Smooth muscle cell (in vitro differentiated cells): ENCODE results near the gene NBAS. TPM values are rescaled to one million over a fixed set of nuclear protein-coding genes. Genes with fewer than 3 reads are reported as not detected.

ENCODE experiments used
- DNase-seq: peaks from one replicate; lab custom pipeline; 2025; ENCODE audit not compliant: unreplicated experiment; lab: John Stamatoyannopoulos, UW
- H2AFZ ChIP-seq: fragments of 200-600 bp; sonication (generic); 2 replicates; pipeline ENCODE4 v1.6.0; 2016; ENCODE audit warnings: antibody characterized with exemption, low read depth, mild to moderate bottlenecking
- H3F3A ChIP-seq: fragments of 200-600 bp; sonication (generic); 2 replicates; pipeline ENCODE4 v1.6.0; 2017; ENCODE audit warnings: antibody characterized with exemption, low read depth
- H3K27ac ChIP-seq: fragments of 200-600 bp; sonication (generic); 2 replicates; pipeline ENCODE4 v1.5.1; 2016; ENCODE audit warnings: low read depth, mild to moderate bottlenecking
- H3K27me3 ChIP-seq: fragments of 200-600 bp; sonication (generic); 2 replicates; pipeline ENCODE4 v1.6.1; 2016; ENCODE audit warnings: low read depth, mild to moderate bottlenecking
- H3K36me3 ChIP-seq: fragments of 200-600 bp; sonication (generic); 2 replicates; pipeline ENCODE4 v1.5.1; 2016; ENCODE audit warnings: low read depth
- H3K4me1 ChIP-seq: fragments of 200-600 bp; sonication (generic); 2 replicates; pipeline ENCODE4 v1.5.1; 2016; ENCODE audit warnings: low read depth
- H3K4me2 ChIP-seq: fragments of 200-600 bp; sonication (generic); 2 replicates; pipeline ENCODE4 v1.6.0; 2016; ENCODE audit warnings: mild to moderate bottlenecking
- H3K4me3 ChIP-seq: fragments of 200-600 bp; sonication (generic); 2 replicates; pipeline ENCODE4 v1.5.1; 2016; ENCODE audit warnings: mild to moderate bottlenecking
- H3K79me2 ChIP-seq: fragments of 200-600 bp; sonication (generic); 2 replicates; pipeline ENCODE4 v1.6.0; 2016; ENCODE audit warnings: low read depth, mild to moderate bottlenecking
- H3K9ac ChIP-seq: fragments of 200-600 bp; sonication (generic); 2 replicates; pipeline ENCODE4 v1.6.0; 2016; ENCODE audit warnings: low read depth
- H3K9me3 ChIP-seq: fragments of 200-600 bp; sonication (generic); replicated peaks from 2 replicates; pipeline ENCODE4 v1.5.1; 2016; ENCODE audit warnings: low read depth
- H4K20me1 ChIP-seq: fragments of 200-600 bp; sonication (generic); 2 replicates; pipeline ENCODE4 v1.6.0; 2016; ENCODE audit warnings: low read depth
- WGBS: methylation state at CpG from one replicate; pipeline ENCODE4 v1.1.7; 2016; ENCODE audit warnings: low lambda C conversion rate; 5-methylcytosine and 5-hydroxymethylcytosine counted together
- polyA plus RNA-seq: library from polyadenylated mRNA; unstranded; fragments of >200 nt; fragmentation: Nextera tagmentation; extraction: Ambion mirVana; gene quantifications from 2 replicates; pipeline ENCODE4 v1.2.1, GENCODE V29; 2016
- total RNA-seq: library from RNA; depleted of rRNA; stranded (reverse); fragments of >200 nt; gene quantifications from 2 replicates; pipeline ENCODE4 v1.2.3, GENCODE V29; 2014
- TF ChIP-seq, protein P1 (sequence below): fragments of 200-600 bp; sonication (generic); IDR thresholded peaks from 2 replicates; pipeline ENCODE4 v1.5.1; 2017; ENCODE audit warnings: borderline replicate concordance, mild to moderate bottlenecking, antibody characterized with exemption; ENCODE audit not compliant: insufficient read depth, poor library complexity, severe bottlenecking

The NBAS gene
- total and polyA plus RNA-seq, 2 experiments from 2014 or later: 31.2 to 51.1 TPM

DNA sequence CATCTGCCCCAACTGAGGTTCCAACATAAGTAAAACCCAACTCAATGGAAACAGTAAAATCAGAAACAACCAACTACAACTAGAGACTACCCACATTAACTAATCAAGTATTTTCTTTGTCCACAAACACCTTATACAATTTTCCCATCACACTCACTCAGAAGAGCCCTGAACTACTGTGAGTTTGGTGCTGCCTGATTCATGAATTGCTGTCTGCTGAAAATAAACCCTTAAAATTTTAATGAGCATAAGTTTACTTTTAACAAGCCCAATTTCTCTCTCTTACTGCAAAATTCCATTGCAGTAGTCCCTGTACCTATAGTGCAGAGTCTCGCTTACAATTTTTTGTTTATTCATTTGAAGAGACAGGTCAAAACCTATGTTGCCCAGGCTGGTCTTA, 203.9 kb downstream of the NBAS start:
- no peaks in the 10 kb centered on the region for H3K79me2 ChIP-seq
- H3K4me2 ChIP-seq: no peak overlapping the region
- no peak overlapping the region for H3K4me3 ChIP-seq
- TF ChIP-seq, protein P1, sequence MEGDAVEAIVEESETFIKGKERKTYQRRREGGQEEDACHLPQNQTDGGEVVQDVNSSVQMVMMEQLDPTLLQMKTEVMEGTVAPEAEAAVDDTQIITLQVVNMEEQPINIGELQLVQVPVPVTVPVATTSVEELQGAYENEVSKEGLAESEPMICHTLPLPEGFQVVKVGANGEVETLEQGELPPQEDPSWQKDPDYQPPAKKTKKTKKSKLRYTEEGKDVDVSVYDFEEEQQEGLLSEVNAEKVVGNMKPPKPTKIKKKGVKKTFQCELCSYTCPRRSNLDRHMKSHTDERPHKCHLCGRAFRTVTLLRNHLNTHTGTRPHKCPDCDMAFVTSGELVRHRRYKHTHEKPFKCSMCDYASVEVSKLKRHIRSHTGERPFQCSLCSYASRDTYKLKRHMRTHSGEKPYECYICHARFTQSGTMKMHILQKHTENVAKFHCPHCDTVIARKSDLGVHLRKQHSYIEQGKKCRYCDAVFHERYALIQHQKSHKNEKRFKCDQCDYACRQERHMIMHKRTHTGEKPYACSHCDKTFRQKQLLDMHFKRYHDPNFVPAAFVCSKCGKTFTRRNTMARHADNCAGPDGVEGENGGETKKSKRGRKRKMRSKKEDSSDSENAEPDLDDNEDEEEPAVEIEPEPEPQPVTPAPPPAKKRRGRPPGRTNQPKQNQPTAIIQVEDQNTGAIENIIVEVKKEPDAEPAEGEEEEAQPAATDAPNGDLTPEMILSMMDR: no peak
- H3K36me3 ChIP-seq: peaks cover 6% of the 10 kb centered on the region
- H2AFZ ChIP-seq: no peak overlapping the region
- WGBS: 100% methylated on average over 1 of the region's 1 CpG
- H3K9ac ChIP-seq: no peak overlapping the region
- no peaks in the 10 kb centered on the region for H3K4me1 ChIP-seq
- no peak for DNase-seq
- no peaks in the 10 kb centered on the region for H3K9me3 ChIP-seq
- H3K27ac ChIP-seq: no peak overlapping the region
- no peaks in the 10 kb centered on the region for H3K27me3 ChIP-seq
- H4K20me1 ChIP-seq: peaks cover 8% of the 10 kb centered on the region
- no peaks in the 10 kb centered on the region for H3F3A ChIP-seq

DNA sequence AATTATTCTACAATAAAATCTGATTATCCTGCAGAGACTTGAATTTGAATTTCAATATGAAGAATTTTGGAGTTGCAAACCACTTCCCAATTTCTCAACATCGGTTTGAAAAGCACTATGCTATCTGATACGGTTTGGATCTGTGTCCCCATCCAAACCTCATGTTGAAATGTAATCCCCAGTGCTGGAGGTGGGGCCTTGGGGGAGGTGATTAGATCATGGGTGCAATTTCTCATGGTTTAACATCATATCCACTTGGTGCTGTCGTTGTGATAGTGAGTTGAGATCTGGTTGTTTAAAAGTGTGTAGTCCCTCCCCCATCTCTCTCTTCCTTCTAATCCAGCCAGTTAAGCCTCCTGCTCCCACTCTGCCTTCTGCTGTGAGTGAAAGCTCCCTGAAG, 205.7 kb downstream of the NBAS start:
- Histone ChIP-seq H3K27me3 (no peaks in the 10 kb centered on the region), H4K20me1 (peaks cover 5% of the 10 kb centered on the region), H3K4me2 (no peak overlapping the region), H3F3A (no peaks in the 10 kb centered on the region), H3K79me2 (no peaks in the 10 kb centered on the region), H3K4me3 (no peak overlapping the region), H2AFZ (no peak overlapping the region), H3K27ac (no peak overlapping the region), H3K9ac (no peak overlapping the region), H3K4me1 (no peaks in the 10 kb centered on the region), H3K9me3 (no peaks in the 10 kb centered on the region), H3K36me3 (peaks cover 6% of the 10 kb centered on the region)
- DNase-seq: no peak
- TF ChIP-seq, protein P1: no peak
- WGBS: 85% methylated on average over 3 of the region's 3 CpGs

DNA sequence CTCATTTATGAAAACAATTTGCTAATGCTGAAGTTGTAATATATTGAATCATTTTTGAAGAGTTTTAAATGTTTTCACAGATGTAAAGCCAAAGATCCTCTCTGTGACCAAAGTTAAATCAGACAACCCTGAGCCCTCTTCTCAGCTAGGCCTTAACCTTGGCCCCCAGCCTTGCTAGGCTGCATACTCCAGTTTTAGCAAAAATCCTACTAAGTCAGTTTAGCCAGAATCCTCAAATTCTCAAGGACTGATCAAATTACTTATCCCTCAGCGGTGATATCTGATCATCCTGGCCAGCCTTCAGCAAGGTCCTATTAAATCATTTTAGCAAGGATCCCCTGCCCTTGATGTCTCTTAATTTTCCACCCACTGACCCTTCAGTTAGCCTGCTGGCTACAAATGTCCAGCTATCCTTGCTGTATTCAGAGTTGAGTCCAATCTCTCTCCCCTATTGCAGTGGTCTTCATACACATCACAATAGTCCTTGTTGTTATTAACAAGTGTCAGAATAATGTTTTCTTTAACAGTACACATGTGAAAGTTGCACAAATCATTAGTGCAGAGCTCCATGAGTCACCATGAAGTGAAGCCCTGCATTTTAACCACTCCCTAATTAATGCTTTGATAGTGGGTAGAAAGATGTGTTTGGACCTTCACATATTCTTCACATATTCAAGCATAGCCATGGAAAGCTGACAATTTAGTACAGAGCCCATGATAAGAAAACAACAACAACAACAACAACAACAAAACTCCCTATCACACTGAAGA, 206.4 kb downstream of the NBAS start:
- no peak overlapping the region for H3K4me3 ChIP-seq
- no peak overlapping the region for H3K9ac ChIP-seq
- no peak overlapping the region for H3K4me2 ChIP-seq
- H3K4me1 ChIP-seq: no peaks in the 10 kb centered on the region
- no peak overlapping the region for H3K27ac ChIP-seq
- peaks cover 5% of the 10 kb centered on the region for H4K20me1 ChIP-seq
- DNase-seq: no peak
- 88% methylated on average over 1 of the region's 1 CpG for WGBS
- H3F3A ChIP-seq: no peaks in the 10 kb centered on the region
- no peaks in the 10 kb centered on the region for H3K27me3 ChIP-seq
- no peaks in the 10 kb centered on the region for H3K79me2 ChIP-seq
- peaks cover 6% of the 10 kb centered on the region for H3K36me3 ChIP-seq
- H3K9me3 ChIP-seq: no peaks in the 10 kb centered on the region
- H2AFZ ChIP-seq: no peak overlapping the region
- TF ChIP-seq, protein P1: no peak

DNA sequence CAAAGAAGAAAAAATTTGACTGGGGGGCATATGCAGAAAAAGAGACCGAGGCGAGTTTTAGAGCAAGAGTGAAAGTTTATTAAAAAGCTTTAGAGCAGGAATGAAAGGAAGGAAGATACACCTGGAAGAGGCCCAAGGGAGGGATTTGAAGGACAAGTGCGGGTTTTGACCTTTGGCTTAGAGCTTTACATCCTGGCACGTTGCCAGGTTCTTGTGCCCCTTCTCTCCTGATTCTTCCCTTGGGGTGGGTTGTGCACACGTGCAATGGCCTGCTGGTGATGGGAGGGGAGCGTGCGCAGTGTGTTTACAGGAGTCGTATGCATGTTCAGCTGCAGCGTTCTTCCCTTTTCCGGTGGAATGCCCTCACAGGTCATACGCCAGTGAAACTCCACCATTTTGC, 208.8 kb downstream of the NBAS start:
- Histone ChIP-seq H3K27me3 (no peaks in the 10 kb centered on the region), H3K27ac (no peak overlapping the region), H3K9ac (no peak overlapping the region)

More for the DNA sequence above, 208.8 kb downstream of the NBAS start:
- no peaks in the 10 kb centered on the region for H3K9me3 ChIP-seq
- H3K4me3 ChIP-seq: no peak overlapping the region
- peaks cover 9% of the 10 kb centered on the region for H3K36me3 ChIP-seq
- TF ChIP-seq, protein P1: no peak
- no peaks in the 10 kb centered on the region for H3F3A ChIP-seq
- DNase-seq: no peak
- peaks cover 5% of the 10 kb centered on the region for H4K20me1 ChIP-seq
- no peaks in the 10 kb centered on the region for H3K4me1 ChIP-seq
- WGBS: 100% methylated on average over 11 of the region's 11 CpGs
- no peak overlapping the region for H2AFZ ChIP-seq
- no peaks in the 10 kb centered on the region for H3K79me2 ChIP-seq
- no peak overlapping the region for H3K4me2 ChIP-seq
